PFSK-1 (cell line): ENCODE data around the gene SPAG8.

Experiments
- FOXP2 ChIP-seq: optimal IDR thresholded peaks from 2 replicates; pipeline ENCODE3; 2011; ENCODE audit warnings: borderline replicate concordance, control low read depth, inconsistent platforms; ENCODE audit not compliant: insufficient read depth; ENCODE audit errors: extremely low read length, extremely low read depth
- POLR2AphosphoS5 ChIP-seq: IDR thresholded peaks from 2 replicates; pipeline ENCODE4 v1.6.1; 2012; ENCODE audit warnings: low read depth, mild to moderate bottlenecking, control low read depth, low read length, moderate library complexity
- REST ChIP-seq, 2 experiments: IDR thresholded peaks; 2 replicates each; pipeline versions ENCODE4 v1.6.1 to v1.8.0; 2011 to 2012; ENCODE audit warnings: low read depth in 2 of 2, low read length in 2 of 2, control low read depth in 1 of 2, inconsistent platforms in 1 of 2, mild to moderate bottlenecking in 1 of 2, moderate library complexity in 1 of 2; ENCODE audit not compliant: insufficient read depth in 1 of 2
- SIN3A ChIP-seq: IDR thresholded peaks from 2 replicates; pipeline ENCODE4 v1.6.1; 2012; ENCODE audit warnings: mild to moderate bottlenecking, low read length, moderate library complexity, borderline replicate concordance; ENCODE audit not compliant: insufficient read depth
- TAF1 ChIP-seq: IDR thresholded peaks from 2 replicates; pipeline ENCODE4 v1.6.1; 2012; ENCODE audit warnings: low read length, control low read depth, borderline replicate concordance; ENCODE audit not compliant: insufficient read depth

Gene SPAG8

DNA sequence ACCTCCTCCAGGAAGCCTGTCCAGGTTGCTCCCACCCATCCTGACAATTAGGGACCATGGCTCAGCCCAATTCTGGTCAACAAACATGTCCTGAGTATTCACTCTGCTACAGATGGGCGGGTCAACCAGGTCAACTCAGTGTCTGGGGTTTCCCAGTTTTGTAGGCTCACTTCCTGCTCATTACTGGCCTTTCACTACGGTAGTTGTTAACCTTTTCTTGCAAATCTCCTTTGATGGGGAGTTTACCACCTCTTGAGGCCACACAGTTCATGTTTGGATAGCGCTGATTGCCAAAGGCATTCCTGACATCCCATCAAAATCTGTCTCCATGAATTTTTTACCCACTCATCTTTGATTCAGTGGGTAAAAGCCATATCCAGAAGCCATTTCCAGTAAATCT is 30.7 kb upstream of the SPAG8 start:
- TF ChIP-seq TAF1 (no peak), FOXP2 (no peak), POLR2AphosphoS5 (no peak), REST (IDR thresholded peaks at IDR 0.05; ENCODE audit: insufficient read depth in 1 of 2, low read depth in 2 of 2, low read length in 2 of 2) (no peak), SIN3A (no peak)

DNA sequence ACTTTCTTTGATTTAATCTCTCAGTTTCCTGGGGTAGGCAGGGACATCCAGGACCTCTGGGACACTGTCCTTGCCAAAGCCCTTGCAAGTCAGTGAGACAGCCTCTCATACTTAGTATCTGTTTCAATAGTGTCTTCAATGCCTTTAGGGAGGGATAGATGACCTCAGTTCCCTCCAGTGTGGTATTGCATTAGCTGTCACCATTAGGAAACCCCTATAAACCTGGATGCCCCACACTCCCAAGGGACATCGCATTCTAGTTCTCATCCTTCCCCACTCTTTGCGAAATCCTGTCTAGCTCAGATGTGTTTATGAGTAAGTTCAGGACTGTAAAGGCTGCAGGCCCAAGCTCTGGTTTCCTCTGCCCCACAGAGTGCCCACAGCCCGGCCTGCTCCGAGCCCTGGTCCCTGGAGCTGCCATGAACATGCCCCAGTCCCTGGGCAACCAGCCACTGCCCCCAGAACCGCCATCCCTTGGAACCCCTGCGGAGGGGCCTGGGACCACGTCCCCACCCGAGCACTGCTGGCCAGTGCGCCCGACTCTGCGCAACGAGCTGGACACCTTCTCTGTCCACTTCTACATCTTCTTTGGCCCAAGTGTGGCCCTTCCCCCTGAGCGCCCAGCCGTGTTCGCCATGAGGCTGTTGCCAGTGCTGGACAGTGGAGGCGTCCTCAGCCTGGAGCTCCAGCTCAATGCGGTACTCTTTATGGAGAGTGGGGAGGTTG is 30.1 kb upstream of the SPAG8 start:
- TF ChIP-seq SIN3A (no peak), POLR2AphosphoS5 (no peak), TAF1 (no peak), REST (IDR thresholded peaks at IDR 0.05; ENCODE audit: insufficient read depth in 1 of 2, low read depth in 2 of 2, low read length in 2 of 2) (no peak), FOXP2 (no peak)

GRCh38 chr9:35841645-35841900 is 29.5 kb upstream of the SPAG8 start:
- no peak for TF ChIP-seq TAF1
- TF ChIP-seq POLR2AphosphoS5 = no peak
- TF ChIP-seq SIN3A = no peak
- TF ChIP-seq REST (IDR thresholded peaks at IDR 0.05; ENCODE audit: insufficient read depth in 1 of 2, low read depth in 2 of 2, low read length in 2 of 2) = no peak
- no peak for TF ChIP-seq FOXP2

DNA sequence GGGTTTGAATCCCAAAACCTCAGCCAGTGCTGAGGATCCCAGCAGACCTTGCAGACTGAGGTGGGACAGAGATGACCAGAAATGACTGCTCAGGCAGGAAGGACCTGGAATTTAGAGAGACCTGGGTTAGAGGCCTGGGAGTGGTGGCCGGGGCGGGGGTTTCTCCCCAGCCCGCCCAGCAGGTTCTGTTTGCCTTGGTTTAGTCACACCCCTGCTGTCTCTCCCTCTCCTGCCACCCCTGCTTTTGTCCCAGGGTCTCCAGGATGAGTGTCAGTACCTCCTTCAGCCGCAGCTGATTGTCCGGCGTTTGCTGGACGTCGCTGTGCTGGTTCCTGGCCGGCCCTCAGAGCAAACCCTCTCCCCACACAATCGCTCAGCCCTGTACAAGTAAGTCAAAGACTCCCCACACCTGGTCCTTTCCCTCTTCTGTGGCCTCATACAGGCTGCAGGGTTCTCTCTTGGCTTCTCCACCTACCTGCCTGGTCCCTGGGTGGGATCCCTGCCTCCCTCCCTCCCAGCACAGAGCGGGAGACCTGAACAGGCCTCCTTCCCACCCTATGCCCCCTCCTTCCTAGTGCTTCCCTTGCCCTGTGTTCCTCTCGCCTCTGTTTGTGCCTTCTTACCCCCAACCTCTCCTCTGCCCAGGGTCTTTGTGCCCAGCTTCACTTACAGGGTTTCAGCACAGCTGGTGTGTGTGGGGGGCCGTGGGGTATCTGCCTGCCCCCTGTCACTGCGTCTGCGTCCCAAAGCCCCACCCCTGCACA is 29.0 kb upstream of the SPAG8 start:
- TF ChIP-seq POLR2AphosphoS5 (no peak), TAF1 (no peak), SIN3A (no peak), REST (IDR thresholded peaks at IDR 0.05; ENCODE audit: insufficient read depth in 1 of 2, low read depth in 2 of 2, low read length in 2 of 2) (no peak), FOXP2 (no peak)
